Middle frontal gyrus (tissue), 1 donor: Measurements from ENCODE around the gene GRN.
"Not testable (repeated sequence)": the region's sequence is repeated elsewhere in the genome, so short reads cannot be mapped to it uniquely, and the experiment has no call there.

Experiments used
- DNase-seq: peaks from one replicate; pipeline ENCODE4 v3.0.0-alpha.2; 2015; ENCODE audit warnings: low spot score; ENCODE audit errors: extremely low spot score

Gene GRN

DNA sequence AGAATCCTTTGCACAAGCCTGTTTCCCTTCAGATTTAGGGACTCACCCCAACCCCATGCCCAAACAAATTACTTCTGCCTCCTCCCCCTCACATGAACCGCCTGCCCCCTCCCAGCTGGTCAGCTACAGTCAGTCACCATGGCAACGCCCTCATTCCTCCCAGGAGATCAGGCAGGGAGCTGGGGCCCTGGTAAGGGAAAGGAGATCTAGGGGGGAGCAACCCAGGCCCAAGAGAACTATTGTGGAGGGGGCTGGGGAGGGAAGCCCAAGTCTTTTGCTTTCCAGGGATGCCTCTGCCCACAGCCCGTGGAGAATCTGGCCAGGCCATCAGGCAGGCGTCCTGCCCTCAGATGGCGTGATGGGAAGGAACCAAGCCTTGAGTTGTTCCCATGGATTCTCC is 15.7 kb downstream of the GRN start:
- DNase-seq: no peak

DNA sequence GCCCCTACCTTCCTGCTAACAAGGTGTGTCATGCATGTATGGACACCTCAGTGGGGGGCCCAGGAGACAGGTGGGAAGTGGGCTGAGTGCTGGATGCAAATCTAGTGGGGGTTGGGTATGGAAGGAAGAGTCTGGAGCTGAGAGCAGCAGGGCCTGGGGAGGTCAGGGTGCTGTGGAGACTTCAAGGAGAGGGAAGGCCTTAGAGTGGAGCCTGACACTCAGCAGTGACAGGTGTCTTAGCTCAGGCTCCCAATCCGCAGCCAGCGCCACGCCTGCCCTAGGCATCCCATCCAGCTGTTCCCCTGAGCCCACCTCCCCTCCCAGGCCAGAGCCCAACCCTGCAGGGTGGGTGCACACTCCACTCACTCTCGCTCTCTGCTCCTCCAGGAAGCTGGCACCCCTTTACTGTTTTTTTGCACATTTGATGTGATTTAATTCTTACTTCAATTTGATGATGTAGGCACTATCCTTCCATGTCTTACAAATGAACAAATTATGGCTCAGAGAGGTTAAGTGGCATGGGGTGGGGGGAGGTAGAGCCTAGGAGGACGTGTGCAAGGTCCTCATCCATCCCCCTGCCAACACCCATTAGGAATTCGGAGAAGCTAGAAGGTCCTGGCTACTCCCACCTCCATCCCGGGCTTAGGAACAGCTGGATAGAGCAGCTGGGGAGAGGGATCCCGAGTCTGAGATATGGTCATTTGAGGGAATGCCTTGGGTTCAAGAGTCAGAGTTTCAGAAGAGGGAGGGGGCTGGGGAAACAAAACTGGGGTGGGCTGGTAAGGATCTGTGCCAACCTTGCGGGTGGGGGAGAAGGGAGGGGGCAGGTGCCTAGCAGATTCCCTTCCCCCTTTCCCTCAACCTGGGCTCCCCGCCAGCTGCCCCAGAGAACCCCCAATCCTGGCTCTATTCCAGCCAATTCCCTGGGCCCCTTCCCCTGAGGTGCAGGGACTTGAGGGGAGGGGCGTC is 16.5 kb downstream of the GRN start:
- DNase-seq: no peak

DNA sequence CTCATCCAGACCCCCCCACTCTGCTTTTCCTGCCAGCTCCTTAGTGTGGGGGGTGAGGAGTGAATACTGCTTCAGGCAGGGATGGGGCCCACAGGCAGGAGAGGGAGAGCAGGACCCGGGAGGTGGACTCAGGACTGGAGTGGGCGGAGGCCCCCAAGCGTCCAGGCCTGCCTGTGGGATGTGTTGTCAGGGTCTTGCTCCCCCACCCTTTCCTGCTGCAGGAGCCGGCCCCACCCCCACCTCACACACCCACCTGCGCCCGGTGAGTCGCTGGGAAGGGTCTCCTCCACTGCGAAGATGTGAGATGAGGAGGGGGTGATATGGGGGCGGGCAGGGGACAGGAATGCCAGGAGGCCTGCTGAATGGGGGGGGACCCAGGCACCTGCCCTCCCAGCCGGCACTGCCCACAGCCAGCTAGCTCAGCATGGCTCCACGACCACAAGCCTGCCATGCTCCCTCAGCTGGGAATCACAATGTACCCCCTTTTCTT is 17.4 kb downstream of the GRN start:
- DNase-seq: no peak

DNA sequence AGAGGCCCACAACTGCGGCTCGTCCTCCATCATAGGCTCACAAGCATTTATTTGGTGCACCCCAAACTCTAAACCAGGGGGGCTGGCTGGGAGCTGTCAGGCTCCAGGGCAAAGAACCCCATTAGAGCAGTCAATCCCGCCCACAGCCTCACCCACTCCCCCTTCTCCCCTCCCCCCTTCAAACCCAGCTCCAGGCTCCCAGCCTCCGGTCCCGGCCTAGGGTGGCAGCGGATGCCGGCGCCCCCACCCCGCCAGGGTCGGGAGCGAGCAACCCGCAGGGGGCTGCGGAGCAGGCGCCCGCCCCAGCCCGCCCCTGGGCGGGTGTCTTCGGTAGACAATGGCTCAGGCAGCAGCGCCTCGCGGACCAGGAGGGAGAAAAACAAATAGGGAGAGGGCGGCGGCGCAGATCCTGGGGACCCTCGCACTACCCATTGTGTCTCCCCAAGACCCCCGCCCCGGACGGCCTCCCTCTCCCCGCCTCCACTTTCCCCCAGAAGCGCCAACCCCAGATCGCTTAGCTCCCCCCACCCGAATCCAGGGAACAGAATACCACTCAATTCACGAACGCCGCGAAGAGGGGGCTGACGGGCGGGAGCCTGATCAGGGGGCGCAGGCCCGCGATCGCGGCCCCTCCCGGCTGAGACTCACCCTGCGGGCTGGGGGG is 18.0 kb downstream of the GRN start:
- no peak for DNase-seq

DNA sequence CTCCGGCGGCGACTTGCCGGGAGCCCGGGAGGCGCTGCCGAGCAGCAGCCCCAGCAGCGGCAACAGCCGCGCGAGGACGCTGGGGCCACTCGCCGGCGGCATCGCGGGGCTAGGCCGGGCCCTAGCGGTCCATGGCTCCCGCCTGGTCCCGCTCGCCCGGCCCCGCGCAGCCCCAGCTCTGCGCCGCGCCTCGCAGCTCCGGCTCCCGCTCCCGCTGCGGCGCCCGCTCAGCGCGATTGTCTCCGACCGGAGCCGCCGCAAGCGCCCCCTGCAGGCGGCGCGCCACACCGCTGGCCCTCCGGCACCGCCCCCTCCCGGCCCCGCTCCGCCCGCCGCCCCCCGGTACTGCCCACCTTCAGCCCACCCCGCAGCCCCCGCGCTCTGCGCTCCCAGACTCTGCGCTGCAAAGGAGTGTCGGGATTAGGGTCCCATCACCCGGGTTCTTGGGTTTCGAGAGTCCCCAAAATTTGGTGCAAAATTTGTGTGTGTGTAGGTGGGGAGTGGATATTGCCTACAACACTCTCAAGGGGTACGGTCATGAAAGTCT is 18.6 kb downstream of the GRN start, which contains the start of gene FAM171A2:
Gene FAM171A2 (minus strand): TSS at position 241 of the 547 bp plus-strand sequence. CDS start 139 bp downstream, at position 102.
- DNase-seq: no peak

DNA sequence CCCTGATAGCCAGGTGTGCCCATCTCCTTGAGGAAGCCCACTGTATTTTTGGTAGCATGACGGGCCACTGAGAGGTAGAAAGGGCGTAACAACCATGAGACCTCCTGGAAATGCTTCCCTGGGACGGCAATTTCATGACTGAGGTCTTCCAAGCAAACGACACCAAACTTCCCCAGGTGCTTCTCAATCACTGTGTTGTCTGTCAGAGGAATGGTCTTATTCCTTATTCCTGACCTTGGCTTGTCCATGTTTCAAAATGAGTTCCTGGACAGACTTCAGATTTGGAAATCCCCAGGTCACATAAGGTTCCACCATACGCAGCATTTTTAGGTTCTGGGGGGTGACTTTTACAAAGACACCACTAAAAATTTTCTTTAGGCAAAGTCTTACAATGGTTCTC is 19.9 kb downstream of the GRN start:
- DNase-seq: not testable (repeated sequence)

DNA sequence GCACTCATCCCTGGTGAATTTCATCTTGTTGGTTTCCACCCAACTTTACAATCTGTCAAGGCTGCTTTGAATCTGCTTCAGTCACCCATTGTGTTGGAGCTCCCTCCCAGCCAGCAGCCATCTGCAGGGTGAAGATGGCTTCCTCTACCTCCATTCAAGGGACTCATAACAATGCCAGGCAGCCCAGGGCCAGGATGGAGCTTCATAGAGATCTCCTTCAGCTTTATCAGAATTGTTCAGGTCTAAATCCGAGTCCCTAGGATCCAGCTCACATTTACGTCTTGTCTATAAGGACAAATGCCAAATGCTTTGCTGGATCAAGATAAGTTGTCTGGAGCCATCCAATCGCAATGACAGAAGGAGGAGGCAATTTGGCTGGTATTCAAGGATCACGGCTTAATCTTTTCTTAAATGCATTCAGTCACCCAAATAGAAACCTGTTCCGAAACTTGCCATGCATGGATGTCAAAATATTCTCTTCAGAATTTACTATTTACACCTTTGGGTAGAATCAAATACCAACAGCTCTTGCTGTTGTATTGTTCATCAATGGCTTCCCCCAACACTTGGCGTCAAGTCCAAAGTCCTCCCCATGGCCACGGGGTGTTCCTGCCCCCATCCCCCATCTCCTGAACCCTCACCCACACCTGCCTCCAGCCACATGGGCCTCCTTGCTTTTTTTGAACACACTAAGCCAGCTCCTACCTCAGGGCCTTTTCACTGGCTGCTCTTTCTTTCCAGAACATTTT is 22.3 kb downstream of the GRN start:
- no peak for DNase-seq

DNA sequence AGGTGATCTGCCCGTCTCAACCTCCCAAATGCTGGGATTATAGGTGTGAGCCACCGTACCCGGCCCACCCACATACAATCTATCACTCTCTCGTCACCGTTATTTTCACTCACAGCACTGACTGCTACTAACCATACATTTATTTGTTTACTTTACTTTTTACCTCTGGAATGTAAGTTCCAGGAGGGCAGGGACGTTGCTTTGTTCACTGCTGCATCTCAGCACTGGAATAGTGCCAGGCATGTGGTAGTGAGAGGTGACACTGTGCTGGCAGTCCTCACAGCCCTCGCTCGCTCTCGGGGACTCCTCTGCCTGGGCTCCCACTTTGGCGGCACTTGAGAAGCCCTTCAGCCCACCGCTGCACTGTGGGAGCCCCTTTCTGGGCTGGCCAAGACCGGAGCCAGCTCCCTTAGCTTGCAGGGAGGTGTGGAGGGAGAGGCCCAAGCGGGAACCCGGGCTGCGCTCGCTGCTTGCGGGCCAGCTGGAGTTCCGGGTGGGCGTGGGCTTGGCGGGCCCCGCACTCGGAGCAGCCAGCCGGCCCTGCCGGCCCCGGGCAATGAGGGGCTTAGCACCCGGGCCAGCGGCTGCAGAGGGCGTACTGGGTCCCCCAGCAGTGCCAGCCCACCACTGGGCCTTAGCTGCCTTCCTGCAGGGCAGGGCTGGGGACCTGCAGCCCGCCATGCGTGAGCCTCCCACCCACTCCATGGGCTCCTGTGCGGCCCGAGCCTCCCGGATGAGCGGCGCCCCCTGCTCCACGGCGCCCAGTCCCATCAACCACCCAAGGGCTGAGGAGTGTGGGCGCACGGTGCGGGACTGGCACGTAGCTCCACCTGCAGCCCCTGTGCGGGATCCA is 23.5 kb downstream of the GRN start:
- DNase-seq: not testable (repeated sequence)

DNA sequence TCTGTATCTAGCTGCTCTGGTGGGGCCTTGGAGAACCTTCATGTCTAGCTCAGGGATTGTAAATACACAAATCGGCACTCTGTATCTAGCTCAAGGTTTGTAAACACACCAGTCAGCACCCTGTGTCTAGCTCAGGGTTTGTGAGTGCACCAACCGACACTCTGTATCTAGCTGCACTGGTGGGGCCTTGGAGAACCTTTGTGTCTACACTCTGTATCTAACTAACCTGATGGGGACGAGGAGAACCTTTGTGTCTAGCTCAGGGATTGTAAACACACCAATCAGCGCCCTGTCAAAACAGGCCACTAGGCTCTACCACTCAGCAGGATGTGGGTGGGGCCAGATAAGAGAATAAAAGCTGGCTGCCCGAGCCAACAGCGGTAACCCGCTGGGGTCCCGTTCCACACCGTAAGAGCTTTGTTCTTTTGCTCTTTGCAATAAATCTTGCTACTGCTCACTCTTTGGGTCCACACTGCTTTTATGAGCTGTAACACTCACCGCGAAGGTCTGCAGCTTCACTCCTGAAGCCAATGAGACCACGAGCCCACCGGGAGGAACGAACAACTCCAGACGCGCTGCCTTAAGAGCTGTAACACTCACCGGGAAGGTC is 24.4 kb downstream of the GRN start:
- not testable (repeated sequence) for DNase-seq

DNA sequence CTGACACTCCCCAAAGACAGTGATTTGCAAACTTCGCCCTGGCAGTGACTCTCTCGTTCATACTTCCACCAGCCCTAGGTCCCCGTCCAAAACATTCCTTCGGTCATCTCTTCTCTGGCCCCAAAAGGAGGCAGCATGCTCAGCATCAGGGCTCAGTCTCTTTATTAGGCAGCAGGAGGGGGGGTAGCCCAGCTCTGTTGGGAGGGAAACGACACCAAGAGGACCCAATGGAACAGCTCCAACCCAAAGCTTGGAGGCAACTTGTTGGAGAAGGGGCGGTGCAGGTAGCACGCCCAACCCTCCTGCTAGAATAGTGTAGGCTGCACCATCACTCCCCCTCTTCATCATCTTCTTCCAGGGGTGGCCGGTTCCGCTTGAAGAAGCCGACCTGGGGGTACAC is 26.9 kb downstream of the GRN start:
- DNase-seq: no peak

DNA sequence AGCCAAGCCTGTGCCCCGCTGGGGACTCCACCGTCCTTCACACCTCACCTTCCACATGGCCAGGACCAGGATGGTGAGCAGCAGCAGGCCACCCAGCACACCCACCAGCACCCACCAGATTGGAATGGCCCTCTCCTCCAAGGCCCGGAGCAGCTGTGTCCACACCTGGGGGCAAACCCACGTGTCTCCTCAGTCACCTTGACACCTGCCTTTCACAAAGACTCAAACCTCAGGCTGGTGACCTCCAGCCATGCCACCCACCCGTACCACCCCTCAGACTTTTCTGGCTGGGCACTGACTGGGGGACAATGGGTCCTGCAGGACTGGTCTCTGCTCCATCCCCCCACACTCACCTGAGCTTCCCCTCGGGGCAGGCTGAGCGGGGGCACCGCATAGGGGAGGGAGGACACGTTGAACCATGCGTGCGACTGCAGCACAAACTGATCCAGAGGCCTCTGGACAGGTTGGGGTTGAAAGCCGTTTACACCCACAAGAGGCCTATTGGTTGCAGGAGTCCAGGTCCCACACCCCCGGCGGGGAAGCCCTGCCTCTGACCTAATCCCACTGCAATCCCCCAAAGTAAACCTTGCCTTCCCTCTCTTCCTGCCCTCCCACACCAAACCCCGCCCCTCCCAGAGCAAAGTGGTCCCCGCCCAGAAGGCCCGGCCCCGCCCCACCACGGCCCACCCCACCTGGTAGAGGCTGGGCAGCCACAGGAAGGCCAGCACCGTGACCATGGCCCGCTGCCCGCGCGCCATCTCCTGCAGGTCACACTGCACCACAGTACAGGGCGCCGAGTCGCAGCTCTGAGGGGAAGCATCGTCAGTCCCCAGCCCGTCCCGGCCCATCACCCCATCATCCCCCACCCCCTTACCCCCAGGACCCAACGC is 29.4 kb downstream of the GRN start:
- DNase-seq: no peak

DNA sequence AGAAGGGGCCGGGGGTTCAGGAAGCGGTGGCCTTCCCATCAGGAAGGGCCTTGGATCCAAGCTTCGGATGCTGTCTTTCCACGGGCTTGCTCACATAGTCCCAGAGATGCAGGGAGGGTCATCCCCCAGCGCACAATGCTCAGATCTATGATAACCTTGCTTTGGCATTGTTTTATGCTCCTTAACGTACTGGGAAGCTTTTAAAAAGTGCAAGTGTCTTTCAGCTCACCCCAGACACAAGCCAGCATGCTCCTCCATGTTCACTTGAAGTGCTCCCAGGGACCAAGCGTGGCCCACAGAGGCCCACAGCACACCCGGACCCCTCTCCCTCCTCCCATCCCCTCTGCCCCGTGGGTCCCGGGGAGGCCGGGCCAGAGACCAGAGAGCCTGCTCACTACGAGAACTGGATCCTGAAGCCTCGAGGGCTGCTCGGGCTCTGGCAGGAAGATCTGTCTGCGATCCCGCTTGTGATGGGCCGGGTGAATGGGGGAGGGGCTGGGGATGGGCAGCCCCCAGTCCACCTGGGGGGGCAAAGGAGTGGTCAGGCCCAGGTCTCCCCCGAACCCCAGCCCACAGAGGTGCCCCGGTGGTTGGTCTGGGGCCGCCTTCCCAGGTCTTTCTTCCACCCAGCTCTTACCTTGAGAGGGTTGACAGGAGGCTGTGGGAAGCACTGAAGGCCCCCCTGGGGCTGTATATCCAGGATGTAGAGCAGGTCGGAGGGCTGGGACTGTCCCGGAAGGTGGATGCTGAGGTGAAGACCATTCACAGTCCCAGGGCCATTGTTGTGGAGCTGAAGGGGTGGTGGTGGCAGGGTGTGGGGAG is 30.3 kb downstream of the GRN start:
- no peak for DNase-seq

DNA sequence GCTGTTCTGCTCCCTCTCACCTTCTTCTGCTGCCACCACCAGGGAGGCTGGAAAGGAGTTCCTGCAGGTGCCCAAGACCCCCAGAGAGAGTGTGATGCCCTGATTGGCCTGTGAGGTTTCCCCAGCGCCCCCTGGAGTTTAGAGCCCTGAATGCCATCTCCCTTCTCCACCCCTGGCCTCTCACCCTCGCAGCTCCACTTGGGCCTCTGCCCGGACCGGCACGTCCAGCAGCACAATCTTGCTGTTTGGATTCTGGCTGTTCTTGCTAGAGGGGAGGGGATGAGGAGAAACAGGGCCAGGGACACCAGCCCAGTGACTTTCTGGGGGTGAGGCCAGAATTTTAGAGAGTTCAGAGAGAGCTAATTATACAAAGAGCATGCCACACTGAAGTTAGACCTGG is 31.0 kb downstream of the GRN start:
- DNase-seq: no peak

DNA sequence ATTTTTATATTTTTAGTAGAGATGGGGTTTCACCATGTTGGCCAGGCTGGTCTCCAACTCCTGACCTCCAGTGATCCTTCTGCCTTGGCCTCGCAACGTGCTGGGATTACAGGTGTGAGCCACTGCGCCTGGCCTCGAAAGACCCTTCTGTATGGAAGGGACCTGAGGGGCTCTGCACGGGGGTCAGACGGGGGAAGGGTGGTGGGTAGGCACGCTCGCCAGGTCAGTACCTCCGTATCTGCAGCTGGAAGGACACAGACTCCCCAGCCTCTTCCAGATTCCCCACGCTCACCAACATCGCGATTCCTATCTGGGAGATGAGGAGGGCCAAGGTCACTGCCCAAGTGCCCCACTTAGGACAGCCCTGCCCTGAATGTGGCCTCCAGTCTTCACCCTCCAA is 31.7 kb downstream of the GRN start:
- no peak for DNase-seq

DNA sequence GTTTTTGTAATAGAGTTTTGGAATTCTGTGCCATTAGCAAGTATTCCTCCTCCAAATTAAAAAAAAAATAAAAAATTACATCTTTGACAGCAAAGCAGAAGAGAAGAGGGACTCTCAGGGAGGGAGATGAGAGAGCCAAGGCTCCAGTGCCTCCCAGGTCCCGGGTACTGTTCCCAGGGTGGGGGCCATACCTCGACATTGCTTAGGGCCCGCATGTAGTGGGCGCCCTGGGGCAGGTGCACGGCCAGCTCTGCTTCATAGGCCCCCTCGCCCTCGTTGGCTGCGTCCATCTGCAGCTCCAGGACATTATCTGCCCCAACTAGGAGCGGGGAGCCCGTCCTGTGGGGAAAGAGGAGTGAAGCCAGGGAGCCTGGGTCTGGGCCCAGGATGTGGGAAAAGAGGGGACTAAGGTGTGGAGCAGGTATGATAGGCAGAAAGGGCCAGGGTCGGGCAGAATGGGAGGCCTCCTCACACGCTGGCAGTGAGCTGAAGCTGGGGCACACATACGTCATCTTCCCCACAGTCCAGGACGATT is 33.1 kb downstream of the GRN start:
- no peak for DNase-seq

DNA sequence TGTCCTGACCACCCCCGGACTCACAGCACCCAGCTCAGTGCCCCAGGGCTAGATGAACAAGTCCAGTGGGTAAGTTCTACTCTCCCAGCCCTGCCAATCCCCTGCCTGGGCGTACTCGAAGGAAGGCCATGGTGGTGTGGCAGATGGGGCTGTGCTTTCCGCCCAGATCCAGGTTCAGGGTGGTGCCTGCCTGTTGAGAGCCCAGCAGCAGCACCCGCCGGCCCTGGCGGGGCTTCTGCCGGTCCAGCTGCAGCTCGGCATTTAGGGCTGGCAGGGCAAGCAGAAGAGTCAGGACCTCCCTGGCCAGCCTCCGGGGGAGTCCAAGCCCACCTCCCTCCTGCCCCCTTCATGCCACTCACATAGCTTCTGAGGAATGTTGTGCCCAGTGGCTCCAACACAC is 34.8 kb downstream of the GRN start:
- no peak for DNase-seq

DNA sequence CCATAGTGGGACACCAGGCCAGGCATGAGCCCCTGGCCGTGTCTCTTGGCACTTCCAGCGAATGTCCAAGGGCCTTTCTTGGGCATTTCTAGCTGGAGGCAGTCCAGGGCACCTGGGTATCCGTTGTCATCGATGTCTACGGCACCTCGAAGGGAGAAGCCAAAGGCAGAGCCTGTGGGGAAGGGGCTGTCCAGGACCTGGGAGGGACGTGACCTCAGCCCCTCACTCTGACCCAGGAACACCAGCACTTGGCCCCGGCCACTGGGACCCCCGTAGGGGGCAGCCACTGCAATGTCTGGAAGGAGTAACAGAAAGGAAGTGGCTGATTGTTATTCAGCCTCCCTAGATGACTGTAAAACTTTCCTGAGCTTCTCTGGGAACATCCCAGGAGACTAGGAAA is 35.7 kb downstream of the GRN start:
- DNase-seq: no peak

DNA sequence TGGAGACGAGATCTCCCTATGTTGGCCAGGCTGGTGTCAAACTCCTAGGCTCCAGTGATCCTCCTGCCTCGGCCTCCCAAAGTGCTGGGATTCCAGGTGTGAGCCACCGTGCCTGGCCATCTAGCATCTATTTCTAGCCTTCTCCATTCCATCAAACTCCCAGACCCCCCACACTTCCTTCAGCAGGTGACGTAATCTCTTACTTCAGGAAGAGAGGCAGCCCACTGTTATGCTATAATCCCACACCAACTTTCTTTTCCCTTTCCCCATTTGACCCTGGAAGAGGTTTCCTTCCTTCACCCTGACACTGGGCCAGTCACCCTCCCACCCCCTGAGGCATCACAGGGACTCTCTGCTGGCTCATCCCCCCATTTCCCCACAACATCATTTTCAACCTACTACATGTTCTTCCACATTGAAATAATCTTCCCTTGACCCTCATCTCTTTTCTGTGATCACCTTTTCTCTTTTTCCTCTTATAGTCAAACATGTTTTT is 36.8 kb downstream of the GRN start:
- DNase-seq: no peak
